Stimulated activated CD4-positive, alpha-beta T cell treated with anti-CD3 and anti-CD28 coated beads, TNF-alpha, amount 100 ng/mL, for 1 hour (primary cell): ENCODE measurements around the gene IL15.
"Not testable (repeated sequence)": the region's sequence is repeated elsewhere in the genome, so short reads cannot be mapped to it uniquely, and the experiment has no call there.

Source experiments
- DNase-seq, 3 donors: peaks; one replicate each; pipeline ENCODE4 v3.0.0-alpha.2; 2020; ENCODE audit warnings: low read depth in 3 of 3, low spot score in 1 of 3

IL15 gene, protein sequence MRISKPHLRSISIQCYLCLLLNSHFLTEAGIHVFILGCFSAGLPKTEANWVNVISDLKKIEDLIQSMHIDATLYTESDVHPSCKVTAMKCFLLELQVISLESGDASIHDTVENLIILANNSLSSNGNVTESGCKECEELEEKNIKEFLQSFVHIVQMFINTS

DNA sequence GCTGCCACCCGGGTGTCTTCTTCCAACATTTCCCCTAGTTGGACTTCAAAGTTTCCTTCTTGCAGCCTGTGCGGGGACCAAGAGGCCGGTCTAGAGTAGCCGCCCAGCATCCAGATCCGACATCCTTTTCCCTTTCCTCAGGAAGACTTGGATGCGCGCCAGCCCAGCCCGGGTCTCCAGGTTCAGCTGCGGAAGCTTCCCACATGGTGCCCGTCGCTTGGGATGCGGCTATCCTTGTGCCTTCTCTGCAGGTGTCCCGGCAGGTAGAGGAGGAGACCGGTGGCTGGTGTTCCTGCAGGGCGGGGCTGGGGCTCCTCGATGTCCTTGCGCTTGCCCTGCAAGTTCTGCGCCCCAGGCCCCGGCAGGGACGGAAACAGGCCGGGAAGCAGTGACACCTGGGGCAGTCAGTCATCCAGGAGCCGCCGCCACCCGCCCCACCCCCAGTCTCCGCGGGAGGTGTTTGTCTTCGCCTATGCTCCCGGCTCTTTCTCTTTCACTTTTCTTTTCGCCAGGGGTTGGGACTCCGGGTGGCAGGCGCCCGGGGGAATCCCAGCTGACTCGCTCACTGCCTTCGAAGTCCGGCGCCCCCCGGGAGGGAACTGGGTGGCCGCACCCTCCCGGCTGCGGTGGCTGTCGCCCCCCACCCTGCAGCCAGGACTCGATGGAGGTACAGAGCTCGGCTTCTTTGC lies at the start of gene IL15:
Gene IL15 (plus strand): TSS at position 502 of the 689 bp plus-strand sequence. CDS start 82,882 bp downstream, outside the sequence.
- DNase-seq = peak; percentile 26 to 60 (median 34)

DNA sequence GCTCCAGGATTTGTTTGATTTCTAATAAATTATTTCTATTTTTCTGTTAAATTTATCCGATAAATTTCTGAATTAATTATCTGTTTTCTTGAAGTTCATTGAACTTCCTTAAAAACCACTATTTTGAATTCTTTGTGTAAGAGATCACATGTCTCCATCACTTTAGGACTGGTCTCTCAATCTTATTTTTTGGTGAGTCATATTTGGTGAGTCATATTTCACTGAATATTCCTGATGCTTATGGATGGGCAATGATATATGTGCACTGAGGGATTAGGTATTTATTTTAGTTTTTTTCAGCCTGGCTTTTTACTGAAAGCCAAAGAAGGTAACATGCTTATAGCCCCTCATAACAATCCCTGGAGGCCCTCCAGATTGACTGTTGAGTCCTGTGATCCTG lies 48.5 kb upstream of the IL15 start:
- DNase-seq = no peak

DNA sequence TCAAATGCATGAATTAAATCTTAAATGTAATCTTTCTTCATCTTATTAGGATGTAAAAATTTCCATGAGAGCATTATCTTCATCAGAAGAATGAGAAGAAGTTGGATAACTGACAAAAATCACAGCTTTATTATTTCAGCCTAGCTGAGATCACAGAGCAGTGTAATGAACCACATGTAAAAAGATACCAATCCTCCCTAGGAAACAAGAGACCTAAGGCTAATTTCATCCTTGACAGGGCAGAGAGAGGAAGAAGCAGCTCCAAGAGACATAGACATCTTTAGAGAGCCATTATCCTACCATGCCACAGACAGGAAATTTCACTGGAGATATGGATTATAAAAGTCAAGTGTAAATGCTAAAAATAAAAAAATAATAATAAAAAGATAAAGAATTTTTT lies 40.9 kb upstream of the IL15 start:
- DNase-seq = no peak

DNA sequence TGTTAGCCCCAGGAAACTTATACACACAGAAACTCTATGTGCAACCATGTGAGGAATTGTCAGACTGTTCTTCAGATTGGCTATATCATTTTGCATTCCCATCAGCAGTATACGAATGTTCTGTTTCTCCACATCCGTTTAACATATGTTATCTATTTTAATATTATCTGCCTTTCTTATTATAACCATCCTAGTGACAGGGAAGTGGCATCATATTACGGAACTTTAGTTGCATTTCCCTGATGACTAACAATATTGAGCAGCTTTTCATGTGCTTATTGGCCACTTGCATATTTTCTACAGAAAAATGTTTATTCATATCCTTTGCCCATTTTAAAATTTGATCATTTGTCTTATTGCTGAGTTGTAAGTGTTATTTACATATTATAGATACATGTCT lies 36.5 kb upstream of the IL15 start:
- no peak for DNase-seq

DNA sequence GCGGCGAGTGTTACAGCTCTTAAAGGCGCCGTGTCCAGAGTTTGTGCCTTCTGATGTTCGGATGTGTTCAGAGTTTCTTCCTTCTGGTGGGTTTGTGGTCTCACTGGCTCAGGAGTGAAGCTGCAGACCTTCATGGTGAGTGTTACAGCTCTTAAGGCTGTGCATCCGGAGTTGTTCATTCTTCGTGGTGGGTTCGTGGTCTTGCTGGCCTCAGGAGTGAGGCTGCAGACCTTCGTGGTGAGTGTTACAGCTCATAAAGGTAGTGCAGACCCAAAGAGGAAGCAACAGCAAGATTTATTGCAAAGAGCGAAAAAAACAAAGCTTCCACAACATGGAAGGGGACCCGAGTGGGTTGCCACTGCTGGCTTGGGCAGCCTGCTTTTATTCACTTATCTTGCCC lies 31.7 kb upstream of the IL15 start:
- not testable (repeated sequence) for DNase-seq

DNA sequence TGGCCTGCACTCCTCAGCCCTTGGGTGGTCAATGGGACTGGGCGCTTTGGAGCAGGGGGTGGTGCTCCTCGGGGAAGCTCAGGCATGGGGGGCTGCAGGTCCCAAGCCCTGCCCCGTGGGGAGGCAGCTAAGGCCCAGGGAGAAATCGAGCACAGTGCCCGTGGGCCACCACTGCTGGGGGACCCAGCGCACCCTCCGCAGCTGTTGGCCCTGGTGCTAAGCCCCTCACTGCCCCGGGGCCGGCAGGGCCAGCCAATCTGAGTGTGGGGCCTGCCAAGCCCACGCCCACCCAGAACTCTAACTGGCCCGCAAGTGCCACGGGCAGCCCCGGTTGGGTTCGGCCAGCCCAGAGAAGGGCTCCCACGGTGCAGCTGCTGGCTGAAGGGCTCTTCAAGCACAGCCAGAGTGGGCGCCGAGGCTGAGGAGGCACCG lies 30.9 kb upstream of the IL15 start:
- DNase-seq = no peak

DNA sequence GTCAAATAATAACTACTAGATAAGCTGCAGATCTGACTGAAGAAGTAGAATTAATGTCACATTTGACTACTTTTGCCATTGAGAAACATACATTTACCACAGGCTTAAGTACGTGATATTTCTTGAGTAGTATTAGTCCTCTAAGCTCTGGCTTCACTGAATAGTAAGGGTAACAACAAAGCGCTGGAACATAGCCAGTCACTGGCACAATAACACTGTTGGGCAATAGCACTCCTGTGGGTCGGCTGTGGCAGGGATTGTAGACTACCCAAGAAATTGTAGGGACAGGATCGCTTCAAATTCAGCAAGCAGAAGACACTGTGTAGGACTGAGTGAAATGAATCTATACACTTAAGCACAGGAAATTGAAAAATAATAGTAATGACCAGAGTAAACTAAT lies 27.1 kb upstream of the IL15 start:
- no peak for DNase-seq

DNA sequence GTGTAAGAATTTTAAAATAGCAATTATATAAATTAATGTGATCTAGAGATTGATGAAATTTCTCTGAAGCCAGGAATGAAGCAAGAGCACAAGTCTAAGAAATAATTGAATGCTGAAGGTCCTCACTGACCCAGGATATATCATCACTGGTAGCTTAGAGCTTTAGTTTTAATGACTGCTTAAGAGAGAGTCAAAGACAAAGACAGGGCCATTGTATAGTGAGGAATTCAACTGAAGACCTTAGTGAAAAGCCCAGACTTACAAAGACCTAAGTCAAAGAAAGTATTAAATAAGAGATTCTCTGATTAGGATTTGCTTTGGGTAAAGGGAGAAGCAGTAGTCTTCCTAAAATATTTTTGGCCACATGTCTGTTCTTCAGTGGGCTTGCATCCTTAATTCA lies 26.0 kb upstream of the IL15 start:
- no peak for DNase-seq

DNA sequence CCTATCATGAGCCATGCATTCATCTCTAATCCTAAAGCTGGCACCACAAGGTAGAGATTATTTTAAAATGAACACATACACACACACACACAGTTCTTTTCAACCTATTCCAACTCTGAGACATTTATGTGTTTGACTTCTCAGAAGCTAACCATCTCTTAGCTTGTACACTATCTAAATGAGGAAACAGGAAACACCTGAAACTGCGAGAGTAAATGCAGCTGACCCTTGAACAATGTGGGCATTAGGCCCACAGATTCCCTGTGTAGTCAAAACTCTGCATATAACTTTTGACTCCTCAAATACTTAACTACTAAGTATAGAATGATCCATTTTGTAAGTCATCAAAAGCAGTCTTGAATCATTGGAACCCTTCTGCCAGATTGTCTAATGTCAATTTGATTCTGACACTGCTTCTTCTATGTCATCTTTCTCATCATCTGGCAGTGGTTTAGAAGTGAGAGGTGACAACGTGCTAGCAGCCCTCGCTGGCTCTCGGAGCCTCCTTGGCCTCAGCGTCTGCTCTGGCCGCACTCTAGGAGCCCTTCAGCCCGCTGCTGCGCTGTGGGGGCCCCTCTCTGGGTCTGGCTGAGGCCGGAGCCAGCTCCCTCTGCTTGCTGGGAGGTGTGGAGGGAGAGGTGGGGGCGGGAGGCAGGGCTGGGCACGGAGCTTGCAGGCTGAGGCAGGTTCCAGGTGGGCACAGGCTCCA lies 21.4 kb upstream of the IL15 start:
- no peak for DNase-seq

DNA sequence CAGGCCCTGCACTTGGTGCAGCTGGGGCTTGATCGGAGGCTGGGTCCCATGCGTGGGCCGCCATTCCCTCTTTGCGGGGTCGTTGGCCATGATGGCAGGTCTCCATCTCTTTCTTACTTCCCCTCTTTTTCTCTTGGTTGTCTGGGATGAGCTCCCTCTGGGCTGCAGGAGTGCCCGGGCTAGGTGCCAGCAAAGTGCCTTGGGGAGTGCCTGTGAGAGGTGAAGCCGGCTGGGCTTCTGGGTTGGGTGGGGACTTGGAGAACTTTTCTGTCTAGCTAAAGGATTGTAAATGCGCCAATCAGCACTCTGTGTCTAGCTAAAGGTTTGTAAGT lies 20.8 kb upstream of the IL15 start:
- DNase-seq = not testable (repeated sequence)

DNA sequence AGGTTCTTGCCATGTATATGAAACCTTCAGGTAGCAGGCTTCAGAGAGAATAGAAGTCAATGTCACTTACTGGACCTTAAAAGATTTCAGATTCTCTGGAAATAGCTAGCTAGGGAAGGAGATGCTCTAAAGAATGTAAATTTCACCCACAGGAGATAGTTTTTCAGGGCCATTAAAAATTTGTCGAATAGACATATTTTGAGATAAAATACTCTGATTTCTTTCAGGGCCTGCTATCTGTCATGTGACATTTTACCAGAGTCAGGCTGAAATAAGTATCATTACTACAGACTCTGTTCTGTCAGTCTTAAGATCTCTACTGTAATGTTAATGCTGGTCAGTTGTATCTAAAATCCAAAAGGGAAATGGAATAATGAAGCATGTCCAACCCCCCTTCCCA lies 15.7 kb upstream of the IL15 start:
- DNase-seq = no peak

DNA sequence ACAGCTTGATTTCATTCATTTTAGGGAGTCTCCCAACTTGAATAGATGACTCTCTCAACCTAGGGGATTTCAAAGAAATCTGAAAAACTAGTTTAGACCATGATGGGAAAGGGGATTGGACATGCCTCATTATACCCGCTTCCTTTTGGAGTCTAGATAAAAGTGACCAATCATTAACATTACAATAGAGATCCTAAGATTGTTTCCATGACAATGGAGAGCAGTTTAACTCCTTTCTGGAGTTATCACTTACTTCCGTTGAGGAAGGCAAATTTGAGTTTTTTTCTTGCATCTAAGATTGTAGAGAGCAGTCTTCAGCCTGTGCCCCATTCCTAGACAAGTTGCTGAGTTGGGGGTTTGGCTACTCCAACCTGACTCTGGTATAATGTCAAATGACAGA lies 11.4 kb upstream of the IL15 start:
- no peak for DNase-seq

DNA sequence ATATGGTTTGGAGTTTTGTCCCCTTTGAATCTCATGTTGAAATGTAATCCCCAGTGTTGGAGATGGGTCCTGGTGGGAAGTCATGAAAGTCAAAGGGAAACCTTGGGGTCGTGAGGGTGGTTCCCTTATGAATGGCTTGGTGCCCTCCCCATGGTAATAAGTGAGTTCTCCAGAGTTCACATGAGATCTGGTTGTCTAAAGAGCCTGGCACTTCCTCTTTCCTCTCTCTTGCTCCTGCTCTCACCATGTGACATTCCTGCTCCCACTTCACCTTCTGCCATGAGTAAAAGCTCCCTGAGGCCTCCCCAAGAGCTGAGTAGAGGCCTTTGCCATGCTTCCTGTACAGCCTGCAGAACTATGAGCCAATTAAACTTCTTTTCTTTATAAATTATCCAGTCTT lies 5.5 kb upstream of the IL15 start:
- DNase-seq = no peak

DNA sequence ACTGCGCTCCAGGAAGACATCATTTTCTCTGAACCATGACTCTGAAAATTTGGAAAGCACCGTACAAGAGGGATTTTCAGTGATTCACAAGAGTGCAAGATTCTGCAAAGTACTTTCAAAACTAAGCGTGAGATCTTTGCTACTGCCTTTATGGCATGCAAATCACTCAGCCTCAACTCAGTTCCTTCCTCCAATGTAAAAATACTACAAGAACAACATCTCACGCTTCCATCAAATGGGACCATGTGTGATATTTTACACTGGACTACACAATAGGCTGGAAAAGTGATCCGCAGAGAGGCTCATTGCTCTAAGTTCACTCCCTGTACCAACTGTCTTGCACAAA lies 674 bp upstream of the IL15 start:
- DNase-seq = no peak

DNA sequence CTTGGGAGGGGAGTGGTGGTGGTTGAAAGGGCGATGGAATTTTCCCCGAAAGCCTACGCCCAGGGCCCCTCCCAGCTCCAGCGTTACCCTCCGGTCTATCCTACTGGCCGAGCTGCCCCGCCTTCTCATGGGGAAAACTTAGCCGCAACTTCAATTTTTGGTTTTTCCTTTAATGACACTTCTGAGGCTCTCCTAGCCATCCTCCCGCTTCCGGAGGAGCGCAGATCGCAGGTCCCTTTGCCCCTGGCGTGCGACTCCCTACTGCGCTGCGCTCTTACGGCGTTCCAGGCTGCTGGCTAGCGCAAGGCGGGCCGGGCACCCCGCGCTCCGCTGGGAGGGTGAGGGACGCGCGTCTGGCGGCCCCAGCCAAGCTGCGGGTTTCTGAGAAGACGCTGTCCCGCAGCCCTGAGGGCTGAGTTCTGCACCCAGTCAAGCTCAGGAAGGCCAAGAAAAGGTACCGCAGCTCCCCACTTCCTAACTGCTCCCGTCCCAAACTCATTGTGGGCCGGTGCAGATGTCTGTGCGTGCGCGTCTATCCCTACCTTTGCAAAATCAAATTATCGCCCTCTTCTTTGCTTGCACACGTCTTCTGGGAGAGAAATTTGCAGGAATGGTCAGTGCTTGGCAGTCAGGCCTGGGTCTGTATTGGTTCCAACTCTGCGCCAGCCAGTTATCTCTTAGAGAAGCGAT lies 533 bp downstream of the IL15 start:
- peak in 1 of 3 donors; percentile 2 for DNase-seq

DNA sequence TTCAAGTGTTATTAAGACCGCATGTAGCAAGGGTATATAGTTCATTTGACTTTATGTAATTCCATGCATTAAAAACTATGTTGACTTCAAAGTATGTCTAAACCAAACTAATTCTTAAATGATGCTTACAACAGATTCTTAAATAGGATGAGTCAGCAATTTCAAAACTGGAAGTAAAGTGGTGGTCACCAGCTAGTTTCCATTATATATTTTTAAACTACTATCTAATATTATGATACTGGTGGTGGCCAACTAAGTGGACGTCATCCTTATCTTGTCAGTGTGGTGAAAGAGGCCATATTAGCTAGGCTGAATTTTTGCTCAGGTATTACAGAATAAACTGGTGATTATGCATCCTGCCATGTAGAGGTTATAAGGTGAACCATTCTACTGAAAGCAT lies 1.2 kb downstream of the IL15 start:
- no peak for DNase-seq

DNA sequence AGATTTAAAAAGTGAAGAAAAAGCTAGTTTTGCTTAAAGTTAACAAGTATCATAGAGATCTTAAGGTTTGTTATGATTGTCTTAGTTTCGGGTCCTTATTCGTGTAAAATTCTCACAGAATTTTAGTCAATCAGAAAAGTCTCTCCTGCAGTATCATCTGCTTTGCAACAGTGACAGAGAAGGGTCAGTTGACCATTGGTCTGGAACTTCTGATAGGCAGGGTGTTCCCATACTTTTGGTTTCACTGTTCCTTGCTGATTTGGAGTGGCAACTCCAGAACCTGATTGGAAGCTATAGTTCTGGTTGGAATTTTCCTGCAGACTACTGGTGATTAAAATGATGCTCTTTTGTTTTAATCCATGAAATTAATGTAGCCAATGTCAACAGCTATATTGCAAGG lies 1.8 kb downstream of the IL15 start:
- DNase-seq = no peak

DNA sequence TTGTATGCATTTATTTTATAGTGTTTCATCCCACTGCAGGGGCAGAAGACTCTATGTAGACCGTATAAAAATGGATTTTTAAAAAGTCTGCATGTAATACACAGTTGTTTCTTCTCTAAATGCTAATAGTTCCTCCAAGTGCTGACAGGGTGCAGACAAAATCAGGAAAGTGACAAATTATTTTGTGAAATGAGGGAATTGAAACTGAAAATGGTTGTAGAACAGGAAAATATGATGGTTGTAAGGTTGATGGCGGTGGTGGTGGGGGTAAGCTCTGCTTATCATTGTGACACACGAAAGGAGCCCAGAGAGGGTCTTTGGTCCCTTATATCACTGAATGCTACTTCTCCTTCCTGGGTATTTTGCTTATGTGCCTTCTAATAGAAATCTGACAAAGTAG lies 4.3 kb downstream of the IL15 start:
- DNase-seq = no peak

DNA sequence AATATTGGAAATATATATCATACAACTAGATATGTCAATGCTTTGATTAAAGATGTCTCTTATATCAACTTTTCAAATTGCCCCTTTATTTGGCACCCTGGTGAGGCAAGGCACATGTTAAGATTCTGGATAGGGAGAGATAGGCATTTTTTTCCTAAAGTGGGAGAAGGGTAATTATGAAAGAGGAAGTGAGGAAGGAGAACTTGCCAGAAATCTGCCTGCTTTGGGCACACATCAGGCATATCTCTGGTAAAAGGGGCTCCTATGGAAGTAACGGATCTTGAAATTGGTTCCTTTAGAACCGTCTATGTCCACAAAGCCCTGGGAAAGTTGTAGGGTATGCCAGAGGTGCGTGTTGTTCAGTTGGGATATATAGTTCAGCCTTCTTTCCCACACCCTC lies 5.7 kb downstream of the IL15 start:
- DNase-seq = no peak

DNA sequence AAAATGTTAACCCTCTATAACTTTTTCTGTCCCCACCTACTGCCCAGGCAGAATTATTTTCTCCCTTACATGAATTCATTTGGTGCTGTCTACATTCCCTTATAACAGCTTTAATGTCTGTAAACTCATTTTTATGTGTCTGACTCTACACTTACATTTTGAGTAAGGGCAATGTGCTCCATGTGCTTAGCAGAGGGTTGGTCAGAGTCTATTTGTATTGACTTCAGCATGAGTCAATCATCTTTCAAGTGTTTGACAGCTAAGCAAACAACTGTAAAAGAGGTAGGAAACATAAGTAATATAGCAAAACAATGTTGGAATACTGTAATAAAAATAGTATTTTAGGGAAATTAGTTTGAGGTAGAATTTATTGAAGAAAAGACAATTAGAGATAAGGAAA lies 6.3 kb downstream of the IL15 start:
- DNase-seq = no peak

DNA sequence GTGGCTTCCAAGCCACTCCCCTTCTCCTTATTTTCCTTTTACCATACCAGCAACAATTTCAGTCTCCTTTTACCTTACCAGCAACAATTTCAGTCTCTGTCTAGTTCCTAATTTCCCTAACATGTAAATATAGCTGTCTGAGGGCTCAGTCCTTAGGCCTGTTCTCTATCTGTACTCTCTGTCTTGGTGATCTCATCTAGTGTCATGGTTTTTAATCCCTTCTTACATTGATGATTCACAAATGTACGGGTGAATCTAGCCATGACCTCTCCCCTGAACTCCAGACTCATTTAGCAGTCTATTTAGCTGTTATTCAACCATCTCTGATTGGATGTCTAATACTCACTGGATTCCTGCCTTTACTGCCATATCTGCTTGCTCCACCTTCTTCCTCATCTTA lies 7.2 kb downstream of the IL15 start:
- DNase-seq = no peak

DNA sequence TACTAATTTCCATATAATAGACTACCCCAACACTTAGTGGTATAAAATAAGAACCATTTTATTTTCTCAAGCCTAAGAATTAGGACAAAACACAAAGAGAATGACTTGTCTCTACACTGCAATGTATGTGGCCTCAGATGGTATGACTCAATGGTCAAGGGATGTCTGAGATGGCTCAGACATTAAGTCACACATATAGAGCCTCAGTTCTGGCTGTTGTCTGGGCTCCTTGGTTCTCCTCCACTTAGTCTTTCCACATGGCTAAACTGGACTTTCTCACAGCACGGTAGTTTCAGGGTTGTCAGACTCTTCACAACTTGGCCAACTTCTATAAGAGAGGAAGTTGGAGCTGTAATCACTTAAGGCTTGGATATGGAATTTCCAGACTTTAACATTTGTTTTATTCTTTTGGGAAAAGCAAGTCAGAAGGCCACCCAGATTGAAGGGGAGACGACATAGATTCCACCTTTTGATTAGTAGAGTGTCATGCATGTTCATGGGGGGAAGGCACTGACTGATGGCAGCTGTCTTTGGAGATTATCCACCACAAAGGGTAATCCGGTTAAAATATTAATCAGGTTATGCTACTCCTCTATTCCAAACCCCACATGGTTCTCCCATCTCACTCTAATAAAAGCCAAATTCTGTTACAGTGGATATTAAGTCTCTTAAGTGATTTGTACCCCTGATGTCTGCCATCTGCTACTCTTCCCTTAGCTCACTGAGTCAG lies 9.4 kb downstream of the IL15 start:
- DNase-seq = no peak
